HL-60 (cell line): ENCODE data around the gene CCDC40.

Source experiments
- DNase-seq, 2 experiments: peaks; one replicate each; pipeline ENCODE4 v3.0.0-alpha.2; 2010 to 2020; ENCODE audit warnings: low read depth in 1 of 2, low spot score in 1 of 2
- H3K27ac ChIP-seq: fragments of 250-450 bp; sonication (Bioruptor Pico); replicated peaks from 2 replicates; pipeline ENCODE4 v1.5.1; 2020; ENCODE audit warnings: mild to moderate bottlenecking, moderate library complexity
- H3K27me3 ChIP-seq: fragments of 250-450 bp; sonication (Bioruptor Pico); 2 replicates; pipeline ENCODE4 v1.5.1; 2021; ENCODE audit warnings: mild to moderate bottlenecking, moderate library complexity; ENCODE audit not compliant: insufficient read depth, poor library complexity, severe bottlenecking
- H3K4me3 ChIP-seq: replicated peaks from 2 replicates; pipeline ENCODE4 v1.5.1; 2011; ENCODE audit warnings: mild to moderate bottlenecking, control low read depth, low read length; ENCODE audit not compliant: insufficient read depth
- CTCF ChIP-seq: IDR thresholded peaks from one replicate; pipeline ENCODE4 v1.5.1; 2011; ENCODE audit warnings: low read length, control low read depth, inconsistent platforms; ENCODE audit not compliant: insufficient read depth
- GABPA ChIP-seq: IDR thresholded peaks from 2 replicates; pipeline ENCODE4 v1.6.1; 2012; ENCODE audit warnings: low read depth
- POLR2AphosphoS5 ChIP-seq: IDR thresholded peaks from 2 replicates; pipeline ENCODE4 v1.6.1; 2012; ENCODE audit warnings: low read depth
- SPI1 ChIP-seq: IDR thresholded peaks from 2 replicates; pipeline ENCODE4 v1.6.1; 2012; ENCODE audit warnings: low read depth, mild to moderate bottlenecking, borderline replicate concordance
- TF ChIP-seq, protein P1 (sequence below): IDR thresholded peaks from 2 replicates; pipeline ENCODE4 v1.6.1; 2012; ENCODE audit warnings: low read depth; ENCODE audit not compliant: insufficient replicate concordance

Gene CCDC40

DNA sequence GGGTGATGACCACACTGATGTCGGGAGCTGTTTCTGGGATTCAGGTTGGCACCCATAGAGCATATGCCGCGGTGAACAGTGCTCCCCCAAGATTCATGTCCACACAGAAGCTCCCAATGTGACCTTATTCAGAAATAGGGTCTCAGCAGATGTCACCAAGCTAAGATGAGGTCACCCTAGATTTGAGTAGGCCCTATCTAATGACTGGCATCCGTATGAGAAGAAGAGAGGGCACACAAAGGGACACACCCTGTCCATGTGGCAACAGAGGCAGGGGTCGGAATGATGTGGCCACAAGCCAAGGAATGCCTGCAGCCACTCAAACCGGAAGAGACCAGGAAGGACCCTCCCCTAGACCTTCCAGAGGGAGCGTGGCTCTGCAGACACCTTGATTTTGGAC is 36.3 kb upstream of the CCDC40 start:
- H3K4me3 ChIP-seq = no peak overlapping the region
- no peak for DNase-seq
- no peaks in the 10 kb centered on the region for H3K27me3 ChIP-seq
- H3K27ac ChIP-seq = no peak overlapping the region
- TF ChIP-seq GABPA = no peak
- TF ChIP-seq CTCF = no peak

GRCh38 chr17:80000981-80001775 is 35.3 kb upstream of the CCDC40 start:
- H3K27me3 ChIP-seq = no peaks in the 10 kb centered on the region
- no peak overlapping the region for H3K4me3 ChIP-seq
- TF ChIP-seq SPI1 (no peak), POLR2AphosphoS5 (no peak), CTCF (no peak), GABPA (no peak)
- TF ChIP-seq, protein P1, sequence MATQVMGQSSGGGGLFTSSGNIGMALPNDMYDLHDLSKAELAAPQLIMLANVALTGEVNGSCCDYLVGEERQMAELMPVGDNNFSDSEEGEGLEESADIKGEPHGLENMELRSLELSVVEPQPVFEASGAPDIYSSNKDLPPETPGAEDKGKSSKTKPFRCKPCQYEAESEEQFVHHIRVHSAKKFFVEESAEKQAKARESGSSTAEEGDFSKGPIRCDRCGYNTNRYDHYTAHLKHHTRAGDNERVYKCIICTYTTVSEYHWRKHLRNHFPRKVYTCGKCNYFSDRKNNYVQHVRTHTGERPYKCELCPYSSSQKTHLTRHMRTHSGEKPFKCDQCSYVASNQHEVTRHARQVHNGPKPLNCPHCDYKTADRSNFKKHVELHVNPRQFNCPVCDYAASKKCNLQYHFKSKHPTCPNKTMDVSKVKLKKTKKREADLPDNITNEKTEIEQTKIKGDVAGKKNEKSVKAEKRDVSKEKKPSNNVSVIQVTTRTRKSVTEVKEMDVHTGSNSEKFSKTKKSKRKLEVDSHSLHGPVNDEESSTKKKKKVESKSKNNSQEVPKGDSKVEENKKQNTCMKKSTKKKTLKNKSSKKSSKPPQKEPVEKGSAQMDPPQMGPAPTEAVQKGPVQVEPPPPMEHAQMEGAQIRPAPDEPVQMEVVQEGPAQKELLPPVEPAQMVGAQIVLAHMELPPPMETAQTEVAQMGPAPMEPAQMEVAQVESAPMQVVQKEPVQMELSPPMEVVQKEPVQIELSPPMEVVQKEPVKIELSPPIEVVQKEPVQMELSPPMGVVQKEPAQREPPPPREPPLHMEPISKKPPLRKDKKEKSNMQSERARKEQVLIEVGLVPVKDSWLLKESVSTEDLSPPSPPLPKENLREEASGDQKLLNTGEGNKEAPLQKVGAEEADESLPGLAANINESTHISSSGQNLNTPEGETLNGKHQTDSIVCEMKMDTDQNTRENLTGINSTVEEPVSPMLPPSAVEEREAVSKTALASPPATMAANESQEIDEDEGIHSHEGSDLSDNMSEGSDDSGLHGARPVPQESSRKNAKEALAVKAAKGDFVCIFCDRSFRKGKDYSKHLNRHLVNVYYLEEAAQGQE = no peak
- H3K27ac ChIP-seq = no peak overlapping the region
- DNase-seq = no peak

DNA sequence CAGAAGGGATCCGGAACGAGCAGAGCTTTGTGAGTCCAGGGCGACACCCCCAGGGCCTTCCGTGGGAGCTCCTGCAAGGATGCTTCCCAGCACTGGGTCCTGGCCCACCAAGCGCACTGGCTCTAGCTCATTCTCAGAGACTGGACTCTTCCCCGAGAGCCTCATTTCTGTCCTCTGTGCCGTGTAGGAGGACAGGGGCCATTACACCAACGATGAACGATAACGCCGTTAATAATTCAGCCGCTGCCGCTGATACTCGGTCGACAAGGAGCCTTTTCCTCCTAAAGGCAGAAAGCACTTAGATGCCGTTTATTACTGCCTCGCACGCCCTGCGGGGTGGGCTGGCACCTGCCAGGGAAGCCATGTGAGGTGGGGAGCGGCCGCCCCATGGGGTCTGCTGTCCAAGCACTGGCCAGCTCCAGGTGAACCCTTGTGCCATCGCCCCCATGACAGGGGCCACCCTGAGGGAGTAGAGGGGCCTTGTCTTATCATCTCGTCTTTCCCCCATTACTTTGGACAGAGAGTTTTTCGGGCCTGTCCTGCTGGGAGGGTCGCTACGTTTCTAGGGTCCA is 34.3 kb upstream of the CCDC40 start:
- Histone ChIP-seq H3K27me3 (no peaks in the 10 kb centered on the region), H3K4me3 (no peak overlapping the region), H3K27ac (no peak overlapping the region)
- no peak for DNase-seq
- TF ChIP-seq SPI1 = no peak
- TF ChIP-seq GABPA = no peak
- TF ChIP-seq, protein P1 = no peak
- no peak for TF ChIP-seq CTCF
- no peak for TF ChIP-seq POLR2AphosphoS5
